ENCODE measurements around the gene DCAF12.

DCAF12 gene

DNA sequence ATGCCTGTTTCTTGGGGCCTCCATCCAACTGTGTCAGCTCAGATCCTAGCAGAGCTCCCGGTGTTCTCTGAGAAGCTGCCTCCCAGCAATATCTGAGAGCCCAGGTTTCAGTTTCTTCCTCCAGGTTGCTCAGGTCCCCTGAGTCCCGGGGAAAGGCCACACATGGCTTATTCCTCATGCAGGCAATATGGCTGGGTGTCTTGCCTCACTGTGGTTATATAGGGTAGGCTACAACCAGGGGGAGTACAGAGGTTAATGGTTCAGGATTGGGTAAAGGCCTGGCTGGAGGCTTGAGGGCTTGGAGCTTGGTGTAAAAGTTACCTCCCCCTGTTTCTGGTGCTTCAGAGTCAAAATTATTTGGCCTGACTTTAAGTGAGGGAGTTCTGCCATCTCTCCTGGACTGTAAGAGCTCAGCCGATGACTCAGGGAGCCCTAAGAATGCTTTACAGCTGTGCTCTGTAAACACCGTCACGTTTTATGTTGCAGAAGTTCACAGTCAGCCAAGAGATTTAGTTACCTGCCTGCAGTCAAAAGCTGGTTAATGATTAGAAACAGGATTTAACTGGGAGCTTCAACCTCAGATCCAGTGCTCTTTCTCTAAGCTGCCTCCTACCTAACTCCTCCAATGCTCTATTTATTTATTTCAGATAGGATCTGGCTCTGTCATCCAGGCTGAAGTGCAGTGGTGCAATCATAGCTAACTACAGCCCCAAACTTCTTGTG lies 53.5 kb downstream of the DCAF12 start:
- intact Hi-C loops (cut with DNase I; ENCODE audit: low total_unique reads) = loop anchor here (10.0 kb wide), 1 partner anchor 148 kb away; no protein-coding TSS in a partner anchor
- no peaks in the 10 kb centered on the region for H3K27me3 ChIP-seq
- no peak for DNase-seq
- no peak overlapping the region for H3K27ac ChIP-seq
- no peaks in the 10 kb centered on the region for H3K9me3 ChIP-seq
- H3K4me3 ChIP-seq = no peak overlapping the region
- no peaks in the 10 kb centered on the region for H3K36me3 ChIP-seq
- no peak for TF ChIP-seq CTCF (IDR thresholded peaks at IDR 0.05)
- peaks cover 0 to 20% (median 0%) of the 10 kb centered on the region in 4 donors for H3K4me1 ChIP-seq

DNA sequence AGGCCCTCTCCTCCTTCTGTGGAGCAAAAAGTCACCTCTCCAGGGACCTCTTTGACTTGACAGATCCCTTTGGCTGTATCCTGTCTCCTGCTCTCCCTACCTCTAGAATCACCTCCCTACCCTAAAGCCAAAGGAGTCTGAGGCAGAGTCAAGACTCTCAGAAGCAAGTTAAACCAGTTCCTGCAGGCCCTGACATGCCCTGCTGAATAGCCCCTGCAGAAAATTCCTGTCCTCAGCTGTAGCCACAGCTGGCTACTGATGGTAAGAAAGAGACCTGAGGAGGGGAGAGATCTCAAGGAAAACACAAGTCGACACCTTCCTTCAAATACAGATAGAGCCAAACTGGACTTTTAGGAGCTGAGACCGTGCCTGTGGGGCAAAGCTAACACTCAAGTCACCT lies 54.1 kb downstream of the DCAF12 start:
- intact Hi-C loops (cut with DNase I; ENCODE audit: low total_unique reads) = loop anchor here (10.0 kb wide), 1 partner anchor 148 kb away; no protein-coding TSS in a partner anchor
- H3K36me3 ChIP-seq = no peaks in the 10 kb centered on the region
- H3K4me1 ChIP-seq = peaks cover 0 to 20% (median 0%) of the 10 kb centered on the region in 4 donors
- H3K4me3 ChIP-seq = no peak overlapping the region
- no peak overlapping the region for H3K27ac ChIP-seq
- no peaks in the 10 kb centered on the region for H3K27me3 ChIP-seq
- no peak for DNase-seq
- no peaks in the 10 kb centered on the region for H3K9me3 ChIP-seq
- no peak for TF ChIP-seq CTCF (IDR thresholded peaks at IDR 0.05)

DNA sequence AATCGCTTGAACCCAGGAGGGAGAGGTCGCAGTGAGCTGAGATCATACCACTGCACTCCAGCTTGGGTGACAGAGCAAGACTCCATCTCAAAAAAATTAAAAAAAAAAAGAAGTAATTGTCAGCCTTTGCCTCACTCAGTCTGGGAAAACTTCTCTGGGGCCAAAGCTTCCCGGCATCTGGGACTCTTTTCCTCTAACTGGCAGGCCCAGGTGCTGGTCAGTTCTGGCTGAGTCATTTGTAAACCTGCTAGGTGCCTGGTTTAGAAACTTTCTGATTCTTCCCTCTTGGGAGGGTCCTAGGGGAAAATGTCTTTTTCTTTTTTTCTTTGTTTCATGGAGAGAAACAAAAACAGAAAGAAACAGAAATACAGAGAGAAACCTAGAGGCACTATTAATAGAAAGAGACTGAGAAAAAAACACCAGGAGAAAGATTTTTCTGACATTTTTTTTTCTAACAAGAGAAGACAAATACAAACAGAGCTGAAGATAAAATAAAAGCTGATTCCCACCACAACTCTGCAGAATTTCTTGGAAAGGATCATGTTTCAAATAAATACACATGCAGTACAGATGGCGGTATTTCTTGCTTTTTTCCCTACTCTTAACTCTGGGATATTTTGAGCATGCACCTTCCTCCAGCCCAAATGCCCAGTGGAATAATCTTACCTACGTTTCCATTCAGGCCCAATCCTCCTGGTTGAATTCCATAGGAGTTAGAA lies 55.7 kb downstream of the DCAF12 start:
- no peaks in the 10 kb centered on the region for H3K27me3 ChIP-seq
- H3K36me3 ChIP-seq = no peaks in the 10 kb centered on the region
- no peak overlapping the region for H3K4me3 ChIP-seq
- peaks cover 0 to 20% (median 0%) of the 10 kb centered on the region in 4 donors for H3K4me1 ChIP-seq
- no peaks in the 10 kb centered on the region for H3K9me3 ChIP-seq
- H3K27ac ChIP-seq = no peak overlapping the region
- DNase-seq = no peak
- intact Hi-C loops (cut with DNase I; ENCODE audit: low total_unique reads) = loop anchor here (10.0 kb wide), 1 partner anchor 146 kb away; no protein-coding TSS in a partner anchor
- no peak for TF ChIP-seq CTCF (IDR thresholded peaks at IDR 0.05)

GRCh38 chr9:34069831-34070230 lies 56.7 kb downstream of the DCAF12 start:
- Histone ChIP-seq H3K4me1 (peaks cover 0 to 20% (median 0%) of the 10 kb centered on the region in 4 donors), H3K4me3 (no peak overlapping the region), H3K27ac (no peak overlapping the region), H3K36me3 (no peaks in the 10 kb centered on the region), H3K27me3 (no peaks in the 10 kb centered on the region), H3K9me3 (no peaks in the 10 kb centered on the region)
- DNase-seq = no peak
- intact Hi-C loops (cut with DNase I; ENCODE audit: low total_unique reads) = loop anchor here (10.0 kb wide), 1 partner anchor 145 kb away; no protein-coding TSS in a partner anchor
- TF ChIP-seq CTCF (IDR thresholded peaks at IDR 0.05) = no peak

- Histone ChIP-seq H3K4me1 (peaks cover 0 to under 1% (median 0%) of the 10 kb centered on the region in 4 donors), H3K27ac (no peak overlapping the region), H3K4me3 (no peak overlapping the region), H3K9me3 (no peaks in the 10 kb centered on the region), H3K27me3 (no peaks in the 10 kb centered on the region), H3K36me3 (no peaks in the 10 kb centered on the region)
- DNase-seq = no peak
- intact Hi-C loops (cut with DNase I; ENCODE audit: low total_unique reads) = no loop called here
- no peak for TF ChIP-seq CTCF (IDR thresholded peaks at IDR 0.05)
These were observed 61.0 kb downstream of the DCAF12 start for GRCh38 chr9:34065541-34065940.

Data from tibial artery (tissue), 4 donors.